Karpas-422 (cell line): ENCODE data around the gene SPDYE5. TPM values are rescaled to one million over a fixed set of nuclear protein-coding genes. Genes with fewer than 3 reads are reported as not detected.

Experiments
- small RNA-seq: library from RNA; depleted of rRNA; stranded (forward); fragments of <200 nt; gene quantifications from one replicate; pipeline ENCODE3, GENCODE V24; 2014
- total RNA-seq: library from RNA; depleted of rRNA; stranded (reverse); fragments of >200 nt; shearing (Covaris generic); gene quantifications from 2 replicates; pipeline ENCODE4 v1.2.3, GENCODE V29; 2014; ENCODE audit warnings: low replicate concordance; rRNA removed

The SPDYE5 gene
- total RNA-seq, 1 experiment from 2014 or later: not detected

Small RNA genes lying within 50 kb of the gene (small RNA-seq; reads per million reads assigned to genes)
- gene AC211429.1: not detected
- not detected for gene RF00019

Other genes with a start within 250 kb of the SPDYE5 start
- gene TRIM73, start 96.7 kb upstream of the SPDYE5 start, total RNA-seq: 0.22 and 2.2 TPM in 2 replicates
- 28.0 and 46.1 TPM in 2 replicates for gene POM121C, start 6.0 kb upstream of the SPDYE5 start, total RNA-seq
- 0.34 and 0.47 TPM in 2 replicates for gene HIP1, start 246.6 kb downstream of the SPDYE5 start, total RNA-seq